Glomerular endothelial cell (primary cell): Measurements from ENCODE around the gene NT5DC2. TPM values are rescaled to one million over a fixed set of nuclear protein-coding genes. Genes with fewer than 3 reads are reported as not detected.

Source experiments
- DNase-seq: peaks from one replicate; pipeline ENCODE4 v3.0.0-alpha.2; 2011; ENCODE audit warnings: low read depth, low spot score; ENCODE audit errors: extremely low read depth
- total RNA-seq: library from RNA; depleted of rRNA; stranded (reverse); fragments of >200 nt; gene quantifications from 2 replicates; pipeline ENCODE4 v1.2.3, GENCODE V29; 2015

NT5DC2 gene
- total RNA-seq, result 134 and 228 TPM in 2 replicates

DNA sequence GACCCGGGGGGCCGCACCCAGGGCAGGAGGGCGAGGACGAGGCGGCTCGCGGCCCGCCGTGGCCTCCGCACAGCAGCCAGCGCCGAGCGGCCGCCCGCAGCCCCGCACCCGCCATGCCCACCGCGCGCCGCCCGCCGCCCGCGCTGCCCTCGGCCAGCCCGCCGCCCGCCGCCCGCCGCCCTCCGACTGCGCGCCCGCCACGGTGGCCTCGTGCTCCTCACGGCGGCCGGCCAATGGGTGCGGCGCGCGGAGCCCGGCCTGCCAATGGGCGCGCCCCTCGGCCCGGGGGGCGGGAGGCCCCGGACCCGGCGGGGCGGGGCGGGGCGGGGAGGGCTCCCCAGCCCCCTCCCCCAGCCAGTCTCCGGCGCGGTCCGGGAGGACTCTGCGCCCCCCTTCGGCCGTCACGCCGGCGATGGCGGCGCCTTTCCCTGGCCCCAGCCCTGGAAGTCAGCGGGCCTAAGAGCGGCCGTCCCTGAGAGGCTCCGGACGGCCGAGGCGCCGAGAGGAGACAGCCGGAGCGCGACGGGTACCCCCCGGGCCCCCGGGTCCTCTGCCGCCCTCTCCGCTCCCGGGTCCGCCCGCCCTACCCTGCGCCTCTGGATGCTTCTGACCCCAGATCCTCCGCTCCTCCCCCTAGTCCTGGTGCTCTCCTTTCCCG, at the start of gene NT5DC2:
NT5DC2 (minus strand) TSS at position 235 of the 658 bp plus-strand sequence; CDS start at position 115, 120 bp downstream.
- no peak for DNase-seq

DNA sequence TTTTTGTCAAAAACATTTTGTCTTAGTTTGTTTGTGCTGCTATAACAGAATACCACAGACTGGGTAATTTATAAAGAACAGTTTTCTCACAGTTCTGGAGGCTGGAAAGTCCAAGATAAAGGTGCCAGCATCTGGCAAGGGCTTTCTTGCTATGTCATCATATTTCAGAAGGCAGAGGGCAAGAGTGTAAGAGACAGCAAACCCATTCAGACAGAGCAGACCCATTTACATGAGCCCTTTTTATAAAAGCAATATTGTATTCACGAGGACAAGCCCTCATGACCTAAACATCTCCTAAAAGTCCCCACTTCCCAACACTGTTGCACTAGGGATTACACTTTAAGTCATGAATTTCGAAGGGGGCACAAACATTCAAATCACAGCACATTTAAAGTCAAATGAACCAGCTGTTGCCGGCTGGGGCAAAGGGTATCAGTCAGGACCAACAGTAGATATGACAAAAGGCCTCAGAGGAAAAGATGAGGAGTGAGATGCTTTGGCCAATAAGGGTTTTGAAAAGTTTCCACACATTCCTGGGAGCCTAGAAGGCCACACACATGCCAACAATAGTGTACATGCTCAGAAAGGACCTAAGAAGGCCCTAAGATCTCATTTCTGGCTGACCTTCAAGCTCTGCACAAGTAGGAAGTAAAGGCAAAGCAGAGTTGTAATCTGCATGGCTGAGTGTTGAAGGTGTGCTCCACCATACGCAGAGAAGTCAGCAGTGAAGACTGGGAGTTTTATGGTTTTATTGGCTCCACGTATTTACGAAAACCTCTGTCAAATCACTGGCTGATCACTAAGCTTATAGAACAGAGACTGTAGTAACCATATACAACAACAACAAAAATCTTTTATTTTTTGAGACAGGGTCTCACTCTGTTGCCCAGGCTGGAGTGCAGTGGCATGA, 40.7 kb upstream of the NT5DC2 start:
- no peak for DNase-seq

DNA sequence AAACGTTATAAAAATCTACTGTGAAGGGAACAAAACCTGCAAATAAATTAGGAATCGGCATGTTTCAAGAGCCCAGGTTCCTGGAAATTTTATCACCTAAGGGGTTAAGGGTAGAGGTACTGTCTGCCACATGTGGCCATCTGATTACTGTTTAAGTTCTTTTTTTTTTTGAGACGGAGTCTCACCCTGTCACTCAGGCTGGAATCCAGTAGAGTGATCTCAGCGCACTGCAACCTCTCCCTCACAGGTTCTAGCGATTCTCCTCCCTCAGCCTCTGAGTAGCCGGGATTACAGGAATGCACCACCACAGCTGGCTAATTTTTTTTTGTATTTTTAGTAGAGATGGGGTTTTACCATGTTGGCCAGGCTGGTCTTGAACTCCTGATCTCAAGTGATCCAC, 38.6 kb upstream of the NT5DC2 start:
- no peak for DNase-seq

- no peak for DNase-seq
Measured at GRCh38 chr3:52570076-52570475, 36.4 kb upstream of the NT5DC2 start.

DNA sequence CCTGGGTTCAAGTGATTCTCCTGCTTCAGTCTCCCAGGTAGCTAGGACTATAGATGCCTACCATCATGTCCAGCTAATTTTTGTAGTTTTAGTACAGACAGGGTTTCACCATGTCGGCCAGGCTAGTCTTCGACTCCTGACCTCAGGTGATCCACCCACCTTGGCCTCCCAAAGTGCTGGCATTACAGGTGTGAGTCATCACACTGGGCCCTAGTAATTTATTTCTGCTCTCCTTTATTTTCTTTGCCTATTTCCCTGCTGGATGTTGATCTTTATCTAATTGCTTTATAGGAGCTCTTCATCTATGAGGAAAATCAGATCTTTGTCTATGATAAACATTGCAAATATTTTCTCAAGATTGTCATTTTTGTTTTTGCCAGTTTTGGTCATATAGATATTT, 34.4 kb upstream of the NT5DC2 start:
- DNase-seq, result no peak

- no peak for DNase-seq
Measured at GRCh38 chr3:52563984-52564383, 30.3 kb upstream of the NT5DC2 start.

DNA sequence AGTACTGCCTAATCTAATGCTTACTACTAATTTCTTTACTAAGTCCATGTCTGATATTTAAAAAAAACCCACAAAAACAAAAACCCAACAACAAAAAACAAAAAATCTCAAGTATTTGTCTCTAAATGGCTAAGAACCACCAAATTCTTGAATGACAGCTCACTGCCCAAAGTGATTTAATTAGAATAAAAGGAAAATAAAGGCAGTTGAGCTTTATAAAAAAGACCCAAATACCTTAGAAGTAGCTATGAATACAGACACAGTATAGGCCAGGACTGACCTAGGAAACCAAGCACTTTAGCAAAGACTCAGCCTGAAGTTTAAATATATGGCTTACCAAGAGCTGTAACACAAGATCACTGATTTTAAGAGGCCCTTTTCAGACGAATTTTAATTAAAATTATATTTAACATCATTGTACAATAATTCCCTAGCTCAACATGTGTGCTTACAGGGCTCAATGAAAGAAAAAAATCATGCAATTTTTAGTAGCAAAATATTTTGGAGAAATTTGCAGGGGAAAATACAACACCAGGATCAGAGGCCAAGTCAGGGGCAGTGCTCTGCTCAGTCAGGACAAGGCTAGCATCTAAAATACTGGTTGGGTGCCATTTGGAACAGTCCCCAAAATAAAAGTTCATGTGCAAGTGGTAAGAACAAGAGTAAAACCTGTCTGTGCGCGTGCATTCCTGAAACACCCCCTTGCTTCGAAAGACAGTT, 27.5 kb upstream of the NT5DC2 start:
- DNase-seq, result no peak

GRCh38 chr3:52558436-52558835, 24.8 kb upstream of the NT5DC2 start:
- DNase-seq, result no peak

- DNase-seq, result no peak
Measured at GRCh38 chr3:52557011-52557960, 23.6 kb upstream of the NT5DC2 start.

GRCh38 chr3:52555056-52555455, 21.4 kb upstream of the NT5DC2 start:
- no peak for DNase-seq

- no peak for DNase-seq
Measured at GRCh38 chr3:52554026-52554755, 20.5 kb upstream of the NT5DC2 start.

DNA sequence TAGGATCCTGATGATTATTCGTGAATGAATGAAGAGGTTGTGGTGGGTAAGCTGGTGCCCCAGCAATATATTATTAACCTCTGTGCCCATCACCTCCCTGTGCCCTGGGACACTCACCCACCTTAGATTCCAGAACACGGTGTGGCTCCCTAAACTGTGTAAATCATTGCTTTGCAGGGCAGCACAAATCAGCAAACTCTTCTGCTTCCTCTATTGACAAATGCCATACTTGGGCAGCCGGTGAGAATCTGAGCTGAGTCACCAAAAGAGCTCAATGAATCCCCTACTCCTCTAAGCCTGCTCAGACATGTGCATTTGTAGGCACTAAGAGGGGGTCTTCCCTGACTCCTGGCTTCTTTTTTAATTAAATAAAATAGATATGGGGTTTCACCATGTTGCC, 18.4 kb upstream of the NT5DC2 start:
- no peak for DNase-seq

DNA sequence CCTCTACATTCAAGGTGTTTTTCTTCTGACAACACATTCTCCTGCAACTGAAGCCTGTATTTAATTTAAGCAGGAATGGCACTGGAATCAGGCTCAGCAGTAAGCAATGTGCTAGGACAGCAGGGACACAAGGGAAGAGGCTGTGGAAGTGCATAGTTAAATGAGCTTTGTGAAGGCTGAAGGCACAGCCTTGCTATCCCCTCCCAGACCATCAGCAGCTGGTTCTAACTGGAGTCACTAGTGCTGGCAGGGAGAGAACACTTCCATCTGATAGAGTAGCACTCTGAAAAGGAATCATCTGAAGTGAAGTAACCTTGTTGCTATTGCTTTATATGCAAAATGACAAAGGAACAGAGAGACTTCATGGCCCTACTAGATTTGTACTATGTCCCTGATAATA, 17.5 kb upstream of the NT5DC2 start:
- no peak for DNase-seq

- no peak for DNase-seq
Measured at GRCh38 chr3:52547143-52547542, 13.5 kb upstream of the NT5DC2 start.

GRCh38 chr3:52546111-52546901, 12.6 kb upstream of the NT5DC2 start:
- DNase-seq, result no peak

- no peak for DNase-seq
Measured at GRCh38 chr3:52544937-52545336, 11.3 kb upstream of the NT5DC2 start.

GRCh38 chr3:52541050-52541449, 7.4 kb upstream of the NT5DC2 start:
- no peak for DNase-seq

DNA sequence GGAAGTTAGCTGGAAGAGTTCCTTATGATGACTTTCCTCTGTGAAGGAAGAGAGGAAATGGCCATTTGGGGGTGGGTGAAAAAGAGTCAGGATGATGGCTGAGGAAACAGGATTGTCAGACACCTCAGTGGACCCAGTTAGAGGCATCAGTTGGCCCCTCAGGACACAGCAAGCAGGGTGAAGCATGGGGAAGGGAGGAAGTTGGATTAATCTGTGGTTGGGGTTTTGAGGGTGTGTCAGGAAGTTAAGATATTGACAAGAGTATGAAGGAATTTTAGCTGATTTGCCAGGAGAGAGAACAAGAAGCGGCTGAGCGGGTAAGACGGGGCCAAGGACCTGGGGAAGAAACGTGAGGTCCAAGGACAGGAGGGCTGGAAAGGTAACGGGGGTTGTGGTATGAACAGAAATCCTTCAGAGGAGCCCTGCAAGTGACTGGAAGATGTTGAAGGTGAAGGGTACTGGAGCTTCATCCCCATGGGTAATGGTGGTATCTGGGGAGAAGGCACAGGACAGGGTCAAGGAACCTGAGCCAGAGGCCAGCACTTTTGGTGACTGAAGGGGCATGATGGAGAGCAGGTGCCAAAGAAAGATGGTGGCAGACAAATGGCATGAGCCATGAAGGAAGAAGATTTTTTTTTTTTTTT, 5.5 kb upstream of the NT5DC2 start:
- DNase-seq, result no peak
